ENCODE results near the gene SLC2A5.

DNA sequence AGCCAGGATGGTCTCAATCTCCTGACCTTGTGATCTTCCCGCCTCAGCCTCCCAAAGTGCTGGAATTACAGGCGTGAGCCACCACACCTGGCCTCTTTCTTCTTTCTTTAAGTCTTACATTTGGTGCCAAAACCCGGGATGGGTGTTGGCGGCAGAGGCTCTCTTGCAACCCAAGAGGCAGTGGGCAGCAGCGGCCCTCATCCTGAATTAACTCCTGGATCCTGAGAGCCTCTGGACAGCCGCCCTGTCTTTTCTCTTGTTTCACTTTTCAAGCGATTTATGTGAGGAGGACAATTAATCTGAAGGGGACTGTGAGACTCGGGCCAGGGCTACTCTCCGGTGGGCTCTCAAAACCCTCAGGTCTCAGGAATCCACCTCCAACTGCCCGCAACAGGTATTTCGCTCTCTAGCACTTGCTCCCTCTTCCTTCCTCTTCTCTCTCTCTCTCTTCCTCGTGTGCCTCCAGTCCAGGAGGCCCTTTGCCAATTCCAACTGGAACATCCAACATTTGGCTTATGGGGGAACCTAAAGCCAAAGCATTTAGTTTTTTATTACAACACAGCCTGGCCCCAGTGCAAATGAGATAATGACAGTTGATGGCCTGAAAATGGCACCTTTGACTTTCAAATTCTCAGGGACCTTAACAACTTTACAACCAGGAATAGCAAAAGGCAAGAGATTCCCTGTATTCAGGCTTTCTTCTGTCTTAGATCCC is 18.1 kb upstream of the SLC2A5 start:
- TF ChIP-seq POLR2A (IDR thresholded peaks at IDR 0.05; ENCODE audit: low read depth, low read length) (no peak), CTCF (IDR thresholded peaks at IDR 0.05; ENCODE audit: extremely low read depth in 1 of 2, insufficient read depth in 1 of 2, low read depth in 1 of 2, low read length in 2 of 2) (no peak), POLR2AphosphoS5 (IDR thresholded peaks at IDR 0.05; ENCODE audit: insufficient read depth, low read depth, low read length) (no peak), MAX (IDR thresholded peaks at IDR 0.05; ENCODE audit: insufficient read depth, insufficient read length) (no peak), EZH2 (IDR thresholded peaks at IDR 0.05; ENCODE audit: borderline replicate concordance, low read depth, low read length, severe bottlenecking) (no peak), GATA2 (IDR thresholded peaks at IDR 0.05; ENCODE audit: insufficient read depth, insufficient read length, low read depth, low read length) (no peak)

Measured in endothelial cell of umbilical vein (primary cell).